ENCODE results near the gene ATP2B1.
A peak's percentile ranks its signal among the peaks of the same experiment; 100 is the strongest.

Gene ATP2B1

DNA sequence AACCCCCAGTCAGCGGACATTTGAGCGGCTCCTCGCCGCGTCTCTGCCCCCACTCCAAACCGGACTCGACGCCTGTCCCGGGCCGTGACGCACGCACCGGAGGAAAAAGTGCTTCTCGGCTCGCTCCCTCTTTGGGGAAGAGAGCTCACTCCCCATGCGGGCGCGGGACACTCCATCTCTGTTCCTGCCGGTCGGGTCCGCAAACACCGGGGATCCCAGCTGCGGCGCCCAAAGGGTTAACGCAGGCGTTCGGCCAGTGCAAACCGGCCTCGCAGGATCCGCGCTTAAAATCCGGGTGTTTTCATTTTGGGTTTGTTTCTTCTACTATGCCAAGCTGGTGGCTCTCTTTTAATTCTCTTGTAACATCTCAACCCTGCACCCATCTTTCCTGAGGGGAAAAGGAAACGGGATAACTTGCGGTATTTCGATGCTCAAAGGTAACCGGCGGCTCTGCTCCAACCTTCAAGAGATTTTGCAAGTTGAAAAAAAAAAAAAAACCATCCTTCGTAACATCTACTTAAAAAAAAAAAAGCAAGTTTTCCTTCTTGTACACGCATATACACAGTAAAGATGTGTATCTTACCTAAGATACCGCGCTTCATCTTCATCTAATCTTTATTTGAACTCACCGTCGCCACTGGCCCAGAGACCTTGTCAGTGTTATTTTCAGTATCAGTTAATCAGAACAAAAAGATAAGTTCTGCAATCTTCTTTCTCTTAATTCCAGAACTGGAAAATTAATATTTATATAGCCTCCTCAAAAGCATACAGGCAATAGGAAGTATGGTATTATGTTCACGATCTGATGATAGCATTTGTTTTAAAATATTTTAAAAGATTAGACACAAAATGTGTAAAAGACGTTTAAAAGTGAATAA lies 1.6 kb upstream of the ATP2B1 start:
- peak overlapping the region; percentile 90 to 99 (median 96) for H3K4me3 Mint-ChIP-seq
- H3K4me1 Mint-ChIP-seq = peaks cover 19% of the 10 kb centered on the region
- no peaks in the 10 kb centered on the region for H3K27me3 Mint-ChIP-seq (ENCODE audit: low read depth)
- peaks cover 11% of the 10 kb centered on the region for H3K36me3 Mint-ChIP-seq (ENCODE audit: low read depth)
- TF ChIP-seq, protein P1, sequence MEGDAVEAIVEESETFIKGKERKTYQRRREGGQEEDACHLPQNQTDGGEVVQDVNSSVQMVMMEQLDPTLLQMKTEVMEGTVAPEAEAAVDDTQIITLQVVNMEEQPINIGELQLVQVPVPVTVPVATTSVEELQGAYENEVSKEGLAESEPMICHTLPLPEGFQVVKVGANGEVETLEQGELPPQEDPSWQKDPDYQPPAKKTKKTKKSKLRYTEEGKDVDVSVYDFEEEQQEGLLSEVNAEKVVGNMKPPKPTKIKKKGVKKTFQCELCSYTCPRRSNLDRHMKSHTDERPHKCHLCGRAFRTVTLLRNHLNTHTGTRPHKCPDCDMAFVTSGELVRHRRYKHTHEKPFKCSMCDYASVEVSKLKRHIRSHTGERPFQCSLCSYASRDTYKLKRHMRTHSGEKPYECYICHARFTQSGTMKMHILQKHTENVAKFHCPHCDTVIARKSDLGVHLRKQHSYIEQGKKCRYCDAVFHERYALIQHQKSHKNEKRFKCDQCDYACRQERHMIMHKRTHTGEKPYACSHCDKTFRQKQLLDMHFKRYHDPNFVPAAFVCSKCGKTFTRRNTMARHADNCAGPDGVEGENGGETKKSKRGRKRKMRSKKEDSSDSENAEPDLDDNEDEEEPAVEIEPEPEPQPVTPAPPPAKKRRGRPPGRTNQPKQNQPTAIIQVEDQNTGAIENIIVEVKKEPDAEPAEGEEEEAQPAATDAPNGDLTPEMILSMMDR (IDR thresholded peaks at IDR 0.05; ENCODE audit: unreplicated experiment in 3 of 3) = no peak
- H3K9me3 Mint-ChIP-seq = peaks cover 15% of the 10 kb centered on the region
- peak overlapping the region; percentile 90 to 96 (median 94) for H3K27ac Mint-ChIP-seq

DNA sequence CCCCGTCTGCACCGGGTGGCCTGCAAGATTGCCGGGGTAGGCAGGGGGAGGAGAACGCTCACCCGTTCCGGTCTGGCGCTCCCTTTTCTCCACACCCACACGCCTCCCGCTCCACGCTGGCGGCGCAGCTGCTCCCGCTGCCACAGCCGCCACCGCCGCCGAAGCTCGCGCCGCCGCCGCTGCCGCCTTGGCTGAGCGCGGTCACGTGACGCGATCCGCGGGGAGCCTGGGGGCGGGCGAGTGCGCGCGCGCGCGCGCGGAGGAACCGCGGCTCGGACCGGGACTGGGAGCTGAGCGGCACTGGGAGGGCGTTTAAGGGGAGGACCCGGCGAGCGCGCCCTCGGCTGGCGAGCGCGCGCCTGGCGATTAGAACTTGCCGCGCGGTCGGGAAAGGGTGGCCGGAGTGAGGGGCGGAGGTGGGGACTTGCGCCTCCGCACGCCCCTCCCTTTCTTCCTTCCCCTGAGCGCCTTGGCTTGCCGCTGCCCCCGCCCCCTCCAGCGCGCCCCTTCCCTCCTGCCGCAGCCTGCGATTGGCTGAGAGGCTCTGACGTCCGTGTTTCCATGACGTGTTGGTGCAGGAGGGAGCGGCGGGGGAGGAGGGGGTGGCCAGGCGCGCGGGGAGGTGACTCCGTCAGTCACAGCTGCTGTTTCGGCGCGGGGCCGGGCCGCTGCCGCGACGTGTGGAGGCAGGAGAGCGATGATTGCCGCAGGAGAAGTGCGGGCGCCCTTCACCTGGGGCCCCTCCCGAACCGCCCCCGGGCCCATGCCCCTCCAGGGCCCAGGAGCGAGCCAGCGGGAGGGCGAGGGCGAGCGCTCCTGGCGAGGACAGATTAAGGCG lies 738 bp upstream of the ATP2B1 start:
- Mint-ChIP-seq H3K27ac (peak overlapping the region; percentile 90 to 96 (median 94)), H3K4me3 (peak overlapping the region; percentile 90 to 99 (median 96)), H3K9me3 (peaks cover 8% of the 10 kb centered on the region), H3K36me3 (ENCODE audit: low read depth) (peaks cover 5% of the 10 kb centered on the region), H3K27me3 (ENCODE audit: low read depth) (no peaks in the 10 kb centered on the region), H3K4me1 (peaks cover 28% of the 10 kb centered on the region)
- TF ChIP-seq, protein P1 (IDR thresholded peaks at IDR 0.05; ENCODE audit: unreplicated experiment in 3 of 3) = no peak

DNA sequence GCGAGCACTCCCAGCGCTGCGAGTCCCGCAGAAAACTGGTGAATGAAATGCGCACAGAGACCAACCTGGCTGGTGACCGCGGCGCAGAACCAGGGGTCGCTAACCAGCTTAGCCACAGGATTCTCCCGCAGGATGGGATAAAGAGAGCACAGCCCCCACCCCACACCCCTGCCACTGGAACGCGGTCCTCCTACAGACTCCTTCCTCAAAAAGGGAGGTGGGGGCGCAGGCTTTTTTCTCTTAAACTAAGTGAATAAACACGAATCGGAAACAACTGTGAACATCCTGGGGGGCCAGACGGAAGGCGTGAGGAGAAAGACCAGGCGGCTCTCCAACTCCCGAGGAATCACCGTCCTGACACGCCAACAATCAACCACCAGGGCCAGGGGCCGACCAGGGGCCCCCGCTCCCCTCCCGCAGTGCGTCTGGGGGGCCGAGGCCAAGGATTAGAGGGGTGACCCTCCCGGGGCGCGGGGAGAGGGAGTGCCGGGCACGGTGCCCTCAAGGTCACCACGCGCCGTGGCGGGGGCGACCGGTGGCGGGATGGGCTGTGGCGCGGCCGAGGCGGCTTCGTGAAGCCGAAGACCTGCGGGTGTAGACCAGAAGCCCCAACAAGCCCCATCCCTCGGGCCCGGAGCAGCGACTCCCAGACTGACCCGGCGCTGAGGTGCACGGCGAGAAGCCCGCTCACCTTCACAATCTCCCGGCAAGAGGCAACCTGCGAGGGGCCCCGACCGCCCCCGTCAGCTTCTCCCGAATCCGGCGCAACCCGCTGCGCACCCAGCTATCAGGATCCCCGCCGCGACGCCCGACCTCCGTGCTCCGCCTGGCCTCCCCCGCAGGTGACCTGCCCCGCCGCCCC lies 704 bp downstream of the ATP2B1 start:
- Mint-ChIP-seq H3K27ac (peak overlapping the region; percentile 83 to 97 (median 92)), H3K4me1 (peaks cover 41% of the 10 kb centered on the region), H3K36me3 (ENCODE audit: low read depth) (no peaks in the 10 kb centered on the region), H3K4me3 (peak overlapping the region; percentile 93 to 100 (median 97)), H3K9me3 (no peaks in the 10 kb centered on the region), H3K27me3 (ENCODE audit: low read depth) (no peaks in the 10 kb centered on the region)
- TF ChIP-seq, protein P1 (IDR thresholded peaks at IDR 0.05; ENCODE audit: unreplicated experiment in 3 of 3) = no peak

DNA sequence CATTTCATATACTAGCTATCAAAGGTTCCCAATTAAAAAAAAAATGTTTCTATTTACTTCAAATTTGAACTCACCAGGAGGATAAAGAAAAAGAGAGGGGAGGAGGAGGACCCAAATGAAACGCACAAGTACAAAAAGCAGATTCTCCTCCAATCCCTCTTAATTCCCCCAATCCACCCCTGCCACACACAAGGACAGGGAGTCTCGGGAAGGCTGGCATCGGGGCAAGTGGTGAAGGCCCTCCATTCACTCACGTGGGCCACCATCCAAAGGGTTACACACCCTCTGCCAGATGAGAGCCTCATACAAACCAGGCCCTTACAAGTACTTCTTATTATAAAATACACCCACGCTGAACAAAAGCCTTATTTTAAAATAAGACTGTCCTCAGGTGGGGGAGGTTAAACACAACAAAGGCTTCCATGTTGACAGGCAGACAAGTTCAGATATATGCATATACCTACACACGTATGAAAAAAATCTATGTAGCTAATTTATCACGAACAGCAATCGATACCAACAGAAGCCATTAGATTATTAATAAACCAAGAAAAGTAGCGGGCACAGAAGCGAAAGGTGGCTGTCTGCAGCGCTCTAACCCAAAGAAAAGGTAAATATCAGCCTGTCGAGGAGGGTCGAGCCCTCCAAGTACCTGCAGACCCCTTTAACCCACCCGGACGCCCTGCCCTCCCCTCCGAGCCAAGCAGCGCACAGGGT lies 1.5 kb downstream of the ATP2B1 start:
- H3K9me3 Mint-ChIP-seq = no peaks in the 10 kb centered on the region
- peak overlapping the region; percentile 93 to 100 (median 97) for H3K4me3 Mint-ChIP-seq
- H3K27me3 Mint-ChIP-seq (ENCODE audit: low read depth) = no peaks in the 10 kb centered on the region
- no peaks in the 10 kb centered on the region for H3K36me3 Mint-ChIP-seq (ENCODE audit: low read depth)
- H3K4me1 Mint-ChIP-seq = peaks cover 46% of the 10 kb centered on the region
- H3K27ac Mint-ChIP-seq = peak overlapping the region; percentile 83 to 97 (median 92)
- TF ChIP-seq, protein P1 (IDR thresholded peaks at IDR 0.05; ENCODE audit: unreplicated experiment in 3 of 3) = no peak

DNA sequence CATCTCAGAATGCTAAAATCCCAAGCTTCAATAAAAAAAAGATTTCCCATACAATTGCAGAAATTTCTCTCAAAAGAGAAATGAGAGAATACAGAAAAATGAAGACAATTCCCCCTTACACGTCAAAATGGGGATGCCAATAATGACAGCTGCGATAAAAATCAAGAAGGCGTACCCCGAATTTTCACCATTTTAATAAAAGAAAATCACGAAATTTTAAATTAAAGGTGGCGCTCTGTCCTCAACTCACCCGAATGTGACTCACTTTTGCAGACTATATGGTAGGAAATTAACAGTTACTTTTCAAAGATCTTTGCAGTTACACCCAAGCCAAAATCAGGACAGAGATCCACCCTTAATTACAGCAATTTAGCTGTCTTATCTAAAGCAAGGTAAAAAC lies 2.1 kb downstream of the ATP2B1 start:
- H3K27me3 Mint-ChIP-seq (ENCODE audit: low read depth) = no peaks in the 10 kb centered on the region
- H3K27ac Mint-ChIP-seq = peak overlapping the region; percentile 1 to 97 (median 83)
- TF ChIP-seq, protein P1 (IDR thresholded peaks at IDR 0.05; ENCODE audit: unreplicated experiment in 3 of 3) = no peak
- no peaks in the 10 kb centered on the region for H3K36me3 Mint-ChIP-seq (ENCODE audit: low read depth)
- no peaks in the 10 kb centered on the region for H3K9me3 Mint-ChIP-seq
- peak overlapping the region; percentile 93 to 100 (median 97) for H3K4me3 Mint-ChIP-seq
- peaks cover 46% of the 10 kb centered on the region for H3K4me1 Mint-ChIP-seq
